Measurements from ENCODE around the gene MYT1. TPM values are rescaled to one million over a fixed set of nuclear protein-coding genes. Genes with fewer than 3 reads are reported as not detected.

MYT1 gene
- total and polyA plus RNA-seq, 2 of the 13 experiments (the other 11 are each of a cell fraction or from before 2014, with no cell fraction given): 0.58 to 2.5 TPM

GRCh38 chr20:64189530-64189966 is 25.3 kb downstream of the MYT1 start (continued):
- TF ChIP-seq PAXIP1 (CRISPR knock-in tag; conservative IDR thresholded peaks at IDR 0.05) (peak; percentile 24; the same call in 1 of the 2 replicates), ZGPAT (CRISPR knock-in tag; IDR thresholded peaks at IDR 0.05) (0 out of 2 replicates have a peak, but pooled peaks have one; percentile 4), GTF3A (CRISPR knock-in tag; conservative IDR thresholded peaks at IDR 0.05) (peak; percentile 58; the same call in 1 of the 2 replicates), HMGXB4 (CRISPR knock-in tag; IDR thresholded peaks at IDR 0.05; ENCODE audit: borderline replicate concordance in 1 of 2, low read depth in 1 of 2) (peak; percentile 4 to 65; a peak in 3 of 4 replicates), MAFK (conservative IDR thresholded peaks at IDR 0.05 in 1 of 2, IDR thresholded peaks at IDR 0.05 in 1 of 2; ENCODE audit: low read length in 2 of 2) (peak; percentile 92 to 94), FOXA3 (CRISPR knock-in tag; IDR thresholded peaks at IDR 0.05) (no peak), AHDC1 (CRISPR knock-in tag; IDR thresholded peaks at IDR 0.05; ENCODE audit: borderline replicate concordance) (0 out of 2 replicates have a peak, but pooled peaks have one; percentile 18), ZNF343 (CRISPR knock-in tag; IDR thresholded peaks at IDR 0.05) (no peak), ZNF138 (CRISPR knock-in tag; IDR thresholded peaks at IDR 0.05; ENCODE audit: low read depth) (0 out of 2 replicates have a peak, but pooled peaks have one; percentile 39), ZNF674 (CRISPR knock-in tag; IDR thresholded peaks at IDR 0.05; ENCODE audit: low read depth) (no peak), RAD51 (IDR thresholded peaks at IDR 0.05; ENCODE audit: borderline replicate concordance) (no peak), ZNF331 (CRISPR knock-in tag; IDR thresholded peaks at IDR 0.05) (0 out of 2 replicates have a peak, but pooled peaks have one; percentile 12), CSRNP2 (CRISPR knock-in tag; conservative IDR thresholded peaks at IDR 0.05; ENCODE audit: low read depth) (no peak), ZBTB20 (CRISPR knock-in tag; IDR thresholded peaks at IDR 0.05; ENCODE audit: borderline replicate concordance, low read depth) (peak; percentile 74)

Data from HepG2 (cell line).